ENCODE data around the gene DENND1A. TPM values are rescaled to one million over a fixed set of nuclear protein-coding genes. Genes with fewer than 3 reads are reported as not detected.
A peak's percentile ranks its signal among the peaks of the same experiment; 100 is the strongest.

Gene DENND1A
- total and polyA plus RNA-seq, 5 experiments from 2014 or later: 2.6 to 14.3 (median 5.3) TPM

- no peak for DNase-seq
- POLR2A ChIA-PET: no interaction called here
- Mint-ChIP-seq H3K9me3 (no peaks in the 10 kb centered on the region), H3K27me3 (no peaks in the 10 kb centered on the region), H3K4me1 (peaks cover 0 to 7% (median 6%) of the 10 kb centered on the region in 4 donors), H3K4me3 (no peak overlapping the region), H3K27ac (peak overlapping the region in 1 of 10 donors; percentile 53), H3K36me3 (peaks cover 0 to 25% (median 20%) of the 10 kb centered on the region in 3 donors)
- ATAC-seq: no peak
Measured at GRCh38 chr9:123757547-123757946, 172.4 kb downstream of the DENND1A start.

- no peak overlapping the region for H3K27ac Mint-ChIP-seq
- peaks cover 0 to 27% (median 20%) of the 10 kb centered on the region in 3 donors for H3K36me3 Mint-ChIP-seq
- ATAC-seq: no peak
- H3K27me3 Mint-ChIP-seq: no peaks in the 10 kb centered on the region
- H3K4me3 Mint-ChIP-seq: no peak overlapping the region
- H3K9me3 Mint-ChIP-seq: no peaks in the 10 kb centered on the region
- peaks cover 1 to 9% (median 8%) of the 10 kb centered on the region in 4 donors for H3K4me1 Mint-ChIP-seq
- no peak for DNase-seq
- POLR2A ChIA-PET: no interaction called here
Measured at GRCh38 chr9:123756484-123757106, 173.3 kb downstream of the DENND1A start.

- Mint-ChIP-seq H3K9me3 (no peaks in the 10 kb centered on the region), H3K4me1 (peaks cover 23 to 33% (median 27%) of the 10 kb centered on the region in 4 donors), H3K27ac (peak overlapping the region in 1 of 10 donors; percentile 47), H3K36me3 (peaks cover 0 to 30% (median 18%) of the 10 kb centered on the region in 3 donors), H3K4me3 (no peak overlapping the region), H3K27me3 (no peaks in the 10 kb centered on the region)
- POLR2A ChIA-PET: no interaction called here
- DNase-seq: no peak
- ATAC-seq: no peak
Measured at GRCh38 chr9:123753669-123754258, 176.2 kb downstream of the DENND1A start.

GRCh38 chr9:123753016-123753415 is 176.9 kb downstream of the DENND1A start:
- POLR2A ChIA-PET: no interaction called here
- peaks cover 0 to 27% (median 18%) of the 10 kb centered on the region in 3 donors for H3K36me3 Mint-ChIP-seq
- H3K9me3 Mint-ChIP-seq: no peaks in the 10 kb centered on the region
- H3K27me3 Mint-ChIP-seq: no peaks in the 10 kb centered on the region
- H3K4me3 Mint-ChIP-seq: no peak overlapping the region
- H3K27ac Mint-ChIP-seq: peak overlapping the region in 1 of 10 donors; percentile 29
- ATAC-seq (no peak), DNase-seq (no peak)
- peaks cover 24 to 34% (median 29%) of the 10 kb centered on the region in 4 donors for H3K4me1 Mint-ChIP-seq

GRCh38 chr9:123749580-123750202 is 180.2 kb downstream of the DENND1A start:
- Mint-ChIP-seq H3K27ac (peak overlapping the region in 9 of 10 donors; percentile 40 to 81 (median 57)), H3K36me3 (peaks cover 0 to 7% (median 4%) of the 10 kb centered on the region in 3 donors), H3K27me3 (no peaks in the 10 kb centered on the region), H3K4me1 (peaks cover 22 to 34% (median 29%) of the 10 kb centered on the region in 4 donors), H3K4me3 (peak overlapping the region in 3 of 10 donors; percentile 3 to 31 (median 10)), H3K9me3 (no peaks in the 10 kb centered on the region)
- POLR2A ChIA-PET: no interaction called here
- ATAC-seq (peak; percentile 65 to 75), DNase-seq (peak in 2 of 10 donors; percentile 25 to 30)

- Mint-ChIP-seq H3K27me3 (no peaks in the 10 kb centered on the region), H3K4me1 (peaks cover 17 to 28% (median 25%) of the 10 kb centered on the region in 4 donors), H3K9me3 (no peaks in the 10 kb centered on the region), H3K4me3 (no peak overlapping the region), H3K36me3 (peaks cover 0 to 12% (median 2%) of the 10 kb centered on the region in 3 donors), H3K27ac (no peak overlapping the region)
- no peak for ATAC-seq
- no peak for DNase-seq
- POLR2A ChIA-PET: no interaction called here
Measured at GRCh38 chr9:123746765-123747164, 183.2 kb downstream of the DENND1A start.

- POLR2A ChIA-PET: no interaction called here
- Mint-ChIP-seq H3K27me3 (no peaks in the 10 kb centered on the region), H3K4me3 (no peak overlapping the region), H3K27ac (no peak overlapping the region), H3K9me3 (no peaks in the 10 kb centered on the region), H3K4me1 (peaks cover 14 to 28% (median 21%) of the 10 kb centered on the region in 4 donors), H3K36me3 (peaks cover 0 to 8% (median 2%) of the 10 kb centered on the region in 3 donors)
- DNase-seq (no peak), ATAC-seq (no peak)
Measured at GRCh38 chr9:123745933-123746332, 184.0 kb downstream of the DENND1A start.

GRCh38 chr9:123745451-123745850 is 184.5 kb downstream of the DENND1A start:
- no peak overlapping the region for H3K27ac Mint-ChIP-seq
- H3K4me1 Mint-ChIP-seq: peaks cover 14 to 29% (median 21%) of the 10 kb centered on the region in 4 donors
- POLR2A ChIA-PET: no interaction called here

GRCh38 chr9:123743737-123744136 is 186.2 kb downstream of the DENND1A start:
- peaks cover 0 to 10% (median 2%) of the 10 kb centered on the region in 3 donors for H3K36me3 Mint-ChIP-seq
- H3K4me1 Mint-ChIP-seq: peaks cover under 1 to 16% (median 8%) of the 10 kb centered on the region in 4 donors
- H3K4me3 Mint-ChIP-seq: no peak overlapping the region
- H3K27me3 Mint-ChIP-seq: no peaks in the 10 kb centered on the region
- ATAC-seq: no peak
- no peak overlapping the region for H3K27ac Mint-ChIP-seq
- H3K9me3 Mint-ChIP-seq: no peaks in the 10 kb centered on the region
- POLR2A ChIA-PET: no interaction called here
- DNase-seq: no peak

More at GRCh38 chr9:123745451-123745850, 184.5 kb downstream of the DENND1A start:
- Mint-ChIP-seq H3K9me3 (no peaks in the 10 kb centered on the region), H3K27me3 (no peaks in the 10 kb centered on the region), H3K4me3 (no peak overlapping the region), H3K36me3 (peaks cover 0 to 8% (median 2%) of the 10 kb centered on the region in 3 donors)
- ATAC-seq (no peak), DNase-seq (no peak)

- Mint-ChIP-seq H3K27ac (no peak overlapping the region), H3K27me3 (no peaks in the 10 kb centered on the region), H3K4me1 (peaks cover 0 to 13% (median 7%) of the 10 kb centered on the region in 4 donors), H3K36me3 (peaks cover 0 to 10% (median 2%) of the 10 kb centered on the region in 3 donors), H3K9me3 (no peaks in the 10 kb centered on the region), H3K4me3 (no peak overlapping the region)
- ATAC-seq (no peak), DNase-seq (no peak)
- POLR2A ChIA-PET: no interaction called here
Measured at GRCh38 chr9:123742009-123742767, 187.7 kb downstream of the DENND1A start.

- DNase-seq: no peak
- no peak overlapping the region for H3K27ac Mint-ChIP-seq
- peaks cover 0 to 10% (median 2%) of the 10 kb centered on the region in 3 donors for H3K36me3 Mint-ChIP-seq
- H3K4me3 Mint-ChIP-seq: no peak overlapping the region
- no peaks in the 10 kb centered on the region for H3K9me3 Mint-ChIP-seq
- POLR2A ChIA-PET: no interaction called here
- no peak for ATAC-seq
- H3K27me3 Mint-ChIP-seq: no peaks in the 10 kb centered on the region
- peaks cover 0 to 13% (median 7%) of the 10 kb centered on the region in 4 donors for H3K4me1 Mint-ChIP-seq
Measured at GRCh38 chr9:123741214-123741613, 188.7 kb downstream of the DENND1A start.

- peaks cover 0 to 16% (median 10%) of the 10 kb centered on the region in 3 donors for H3K36me3 Mint-ChIP-seq
- H3K9me3 Mint-ChIP-seq: no peaks in the 10 kb centered on the region
- no peak overlapping the region for H3K4me3 Mint-ChIP-seq
- DNase-seq (no peak), ATAC-seq (no peak)
- H3K4me1 Mint-ChIP-seq: peaks cover 0 to 13% (median 7%) of the 10 kb centered on the region in 4 donors
- POLR2A ChIA-PET: no interaction called here
- H3K27ac Mint-ChIP-seq: no peak overlapping the region
- H3K27me3 Mint-ChIP-seq: no peaks in the 10 kb centered on the region
Measured at GRCh38 chr9:123739902-123740301, 190.0 kb downstream of the DENND1A start.
